ENCODE results near the gene NFATC2.

The NFATC2 gene

GRCh38 chr20:51565298-51566144 is 23.0 kb upstream of the NFATC2 start:
- H3K4me2 ChIP-seq (ENCODE audit: low read length) = no peak overlapping the region
- H3F3A ChIP-seq (ENCODE audit: control insufficient read depth, insufficient read depth) = no peaks in the 10 kb centered on the region
- H4K20me1 ChIP-seq (ENCODE audit: control insufficient read depth, insufficient read depth, low read depth, low read length) = no peaks in the 10 kb centered on the region
- no peaks in the 10 kb centered on the region for H3K4me1 ChIP-seq (ENCODE audit: control insufficient read depth, low read length)
- no peak overlapping the region for H3K4me3 ChIP-seq (ENCODE audit: low read length)
- no peaks in the 10 kb centered on the region for H3K9me2 ChIP-seq (replicated peaks; ENCODE audit: control insufficient read depth, low read length)
- no peak for TF ChIP-seq CTCF (IDR thresholded peaks at IDR 0.05; ENCODE audit: low read depth, low read length, poor library complexity, severe bottlenecking)
- no peak for TF ChIP-seq EZH2phosphoT487 (IDR thresholded peaks at IDR 0.05; ENCODE audit: borderline replicate concordance, low read length)
- no peaks in the 10 kb centered on the region for H3K9me3 ChIP-seq (ENCODE audit: control insufficient read depth, insufficient read depth, low read length)
- no peaks in the 10 kb centered on the region for H3K79me2 ChIP-seq (ENCODE audit: control insufficient read depth, low read length)
- no peaks in the 10 kb centered on the region for H3K36me3 ChIP-seq (ENCODE audit: control insufficient read depth, low read length)
- peaks cover 40% of the 10 kb centered on the region for H3K27me3 ChIP-seq (ENCODE audit: control insufficient read depth, low read length)
- H3K27ac ChIP-seq (ENCODE audit: low read depth, low read length) = no peak overlapping the region

DNA sequence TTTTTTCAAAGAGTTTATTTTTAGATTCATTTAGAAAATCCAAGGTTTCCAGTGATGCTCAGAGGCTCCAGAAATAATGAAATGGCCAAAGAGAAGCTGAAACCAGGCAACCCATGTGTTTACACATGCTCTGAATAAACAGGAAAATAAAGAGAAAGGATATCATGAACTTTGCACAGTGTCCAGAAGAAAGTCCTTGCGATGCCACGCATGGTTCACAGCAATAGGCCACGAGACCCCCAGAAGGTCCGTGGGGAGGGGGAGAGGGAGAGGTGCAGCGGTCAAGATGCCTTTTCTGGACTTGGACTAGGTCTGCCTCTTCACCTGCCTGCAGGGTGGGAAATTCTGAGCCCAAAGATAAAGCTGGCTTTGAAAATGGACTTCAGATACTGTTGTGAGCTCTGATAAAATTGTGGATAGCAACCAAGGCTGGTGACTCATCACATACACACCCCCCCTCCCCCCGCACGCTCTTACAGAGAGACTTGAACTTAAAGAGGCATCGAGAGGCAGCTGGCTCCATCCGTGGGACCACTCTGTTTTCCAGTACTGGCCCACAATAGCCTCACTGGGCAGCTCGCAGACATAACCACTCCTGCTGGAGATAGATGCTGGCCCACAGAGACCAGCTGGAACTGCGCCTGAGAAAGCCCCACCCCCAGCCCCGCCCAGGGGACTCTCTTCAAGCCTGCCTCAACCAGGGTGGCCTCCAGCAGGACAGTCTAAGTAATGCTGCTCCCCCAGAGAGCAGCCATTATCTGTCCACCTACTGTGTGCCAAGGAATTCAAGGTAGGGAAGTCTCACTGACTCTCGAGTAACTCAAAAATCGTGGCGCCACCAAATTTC is 21.2 kb upstream of the NFATC2 start:
- no peaks in the 10 kb centered on the region for H3K9me3 ChIP-seq (ENCODE audit: control insufficient read depth, insufficient read depth, low read length)
- no peaks in the 10 kb centered on the region for H3K4me1 ChIP-seq (ENCODE audit: control insufficient read depth, low read length)
- no peaks in the 10 kb centered on the region for H3K79me2 ChIP-seq (ENCODE audit: control insufficient read depth, low read length)
- H3K4me3 ChIP-seq (ENCODE audit: low read length) = no peak overlapping the region
- no peaks in the 10 kb centered on the region for H3K36me3 ChIP-seq (ENCODE audit: control insufficient read depth, low read length)
- TF ChIP-seq EZH2phosphoT487 (IDR thresholded peaks at IDR 0.05; ENCODE audit: borderline replicate concordance, low read length) = no peak
- TF ChIP-seq CTCF (IDR thresholded peaks at IDR 0.05; ENCODE audit: low read depth, low read length, poor library complexity, severe bottlenecking) = no peak
- no peaks in the 10 kb centered on the region for H3K9me2 ChIP-seq (replicated peaks; ENCODE audit: control insufficient read depth, low read length)
- no peaks in the 10 kb centered on the region for H3F3A ChIP-seq (ENCODE audit: control insufficient read depth, insufficient read depth)
- H3K27ac ChIP-seq (ENCODE audit: low read depth, low read length) = no peak overlapping the region
- H4K20me1 ChIP-seq (ENCODE audit: control insufficient read depth, insufficient read depth, low read depth, low read length) = no peaks in the 10 kb centered on the region
- no peak overlapping the region for H3K4me2 ChIP-seq (ENCODE audit: low read length)
- H3K27me3 ChIP-seq (ENCODE audit: control insufficient read depth, low read length) = peaks cover 54% of the 10 kb centered on the region

DNA sequence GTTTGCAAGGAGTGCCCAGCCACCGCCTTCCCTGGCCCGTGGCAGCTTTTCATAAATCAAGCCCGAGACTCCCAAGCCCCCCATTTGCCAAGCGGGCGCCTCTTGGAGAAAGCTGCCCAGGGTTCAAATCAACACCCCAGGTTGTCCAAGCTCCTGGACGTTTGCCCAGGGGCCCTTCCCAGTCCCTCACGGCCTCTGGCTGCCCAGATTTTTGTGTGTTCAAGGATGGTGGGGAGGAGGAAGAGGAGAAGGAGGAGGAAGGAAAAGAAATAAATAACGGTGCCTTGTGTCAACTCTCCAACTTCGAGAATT is 20.6 kb upstream of the NFATC2 start:
- Histone ChIP-seq H3K9me2 (replicated peaks; ENCODE audit: control insufficient read depth, low read length) (no peaks in the 10 kb centered on the region), H3K9me3 (ENCODE audit: control insufficient read depth, insufficient read depth, low read length) (no peaks in the 10 kb centered on the region), H4K20me1 (ENCODE audit: control insufficient read depth, insufficient read depth, low read depth, low read length) (no peaks in the 10 kb centered on the region), H3K79me2 (ENCODE audit: control insufficient read depth, low read length) (no peaks in the 10 kb centered on the region), H3K4me1 (ENCODE audit: control insufficient read depth, low read length) (no peaks in the 10 kb centered on the region), H3K4me2 (ENCODE audit: low read length) (no peak overlapping the region), H3F3A (ENCODE audit: control insufficient read depth, insufficient read depth) (no peaks in the 10 kb centered on the region), H3K36me3 (ENCODE audit: control insufficient read depth, low read length) (no peaks in the 10 kb centered on the region), H3K4me3 (ENCODE audit: low read length) (no peak overlapping the region), H3K27ac (ENCODE audit: low read depth, low read length) (no peak overlapping the region), H3K27me3 (ENCODE audit: control insufficient read depth, low read length) (peaks cover 54% of the 10 kb centered on the region)
- TF ChIP-seq CTCF (IDR thresholded peaks at IDR 0.05; ENCODE audit: low read depth, low read length, poor library complexity, severe bottlenecking) (no peak), EZH2phosphoT487 (IDR thresholded peaks at IDR 0.05; ENCODE audit: borderline replicate concordance, low read length) (no peak)

Data from DOHH2 (cell line).